GM12878 (cell line): Measurements from ENCODE around the gene BTNL2.

ENCODE experiments used
- CTCF ChIP-seq, 3 experiments: IDR thresholded peaks in 2 of 3; conservative IDR thresholded peaks in 1 of 3; 2 replicates each; pipeline ENCODE4 v1.5.1; 2011; ENCODE audit warnings: low read depth in 3 of 3, low read length in 3 of 3, mild to moderate bottlenecking in 3 of 3, control low read depth in 2 of 3, moderate library complexity in 2 of 3, inconsistent platforms in 1 of 3, mixed read lengths in 1 of 3; ENCODE audit not compliant: control insufficient read depth in 2 of 3, insufficient read depth in 1 of 3; ENCODE audit errors: extremely low read depth in 1 of 3
- NR2F1 ChIP-seq: fragments of 450-650 bp; conservative IDR thresholded peaks from 2 replicates; pipeline ENCODE4 v1.6.1; 2017; ENCODE audit warnings: mild to moderate bottlenecking
- NRF1 ChIP-seq: conservative IDR thresholded peaks from 2 replicates; pipeline ENCODE4 v1.6.1; 2011; ENCODE audit warnings: mild to moderate bottlenecking, low read depth, low read length, improper control_type of control experiment
- RFX5 ChIP-seq: IDR thresholded peaks from 2 replicates; pipeline ENCODE4 v1.6.1; 2011; ENCODE audit warnings: low read depth, low read length, improper control_type of control experiment
- SP1 ChIP-seq: IDR thresholded peaks from one replicate; pipeline ENCODE4 v1.6.1; 2011; ENCODE audit warnings: low read depth, low read length
- TAF1 ChIP-seq: IDR thresholded peaks from 2 replicates; pipeline ENCODE4 v1.6.1; 2011; ENCODE audit warnings: mild to moderate bottlenecking, low read depth, low read length, borderline replicate concordance

- TF ChIP-seq CTCF (IDR thresholded peaks at IDR 0.05 in 2 of 3, conservative IDR thresholded peaks at IDR 0.05 in 1 of 3; ENCODE audit: control insufficient read depth in 2 of 3, extremely low read depth in 1 of 3, insufficient read depth in 1 of 3, low read depth in 3 of 3, low read length in 3 of 3) (no peak), NR2F1 (no peak), RFX5 (no peak), NRF1 (no peak), SP1 (no peak), TAF1 (no peak)
These were observed 13.1 kb downstream of the BTNL2 start for GRCh38 chr6:32393665-32394420.
